DOHH2 (cell line): ENCODE results near the gene ZRANB1.

Source experiments
- CTCF ChIP-seq: fragments of 200-600 bp; sonication (generic); IDR thresholded peaks from one replicate; pipeline ENCODE4 v1.5.1; 2014; ENCODE audit warnings: antibody characterized with exemption, mild to moderate bottlenecking, low read depth, low read length; ENCODE audit not compliant: poor library complexity, severe bottlenecking
- EZH2phosphoT487 ChIP-seq: fragments of 200-600 bp; sonication (generic); IDR thresholded peaks from 2 replicates; pipeline ENCODE4 v1.6.1; 2017; ENCODE audit warnings: borderline replicate concordance, mild to moderate bottlenecking, antibody characterized with exemption, low read length, moderate library complexity, mixed read lengths

DNA sequence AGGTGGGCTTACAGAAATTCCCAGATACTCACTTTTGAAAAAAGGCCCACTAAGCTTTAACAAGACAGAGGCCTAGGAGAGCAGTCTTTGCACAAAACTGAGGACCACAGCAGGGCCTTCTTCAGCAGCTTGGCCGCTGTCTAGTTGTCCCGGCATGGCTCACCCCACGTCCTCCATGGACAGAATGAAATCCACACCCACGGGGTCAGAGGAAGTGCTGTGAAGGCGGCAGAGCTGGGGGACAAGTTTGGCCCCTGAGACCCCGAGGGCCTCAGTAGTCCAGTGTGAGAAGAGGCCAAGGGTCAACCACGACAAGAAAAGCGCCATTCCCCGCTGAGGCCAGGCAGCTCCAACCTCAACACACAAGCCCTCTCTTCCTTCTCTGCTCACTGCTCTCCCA is 78.9 kb downstream of the ZRANB1 start:
- no peak for TF ChIP-seq CTCF
- TF ChIP-seq EZH2phosphoT487: no peak
